IMR-90 (cell line): ENCODE results near the gene ASAP2. TPM values are rescaled to one million over a fixed set of nuclear protein-coding genes. Genes with fewer than 3 reads are reported as not detected.
A peak's percentile ranks its signal among the peaks of the same experiment; 100 is the strongest.
"Not testable (repeated sequence)": the region's sequence is repeated elsewhere in the genome, so short reads cannot be mapped to it uniquely, and the experiment has no call there.

Experiments
- ATAC-seq: fragments of 200-7000 bp; cut with Tn5 transposase; 2 replicates; pipeline ENCODE4 v1.9.1; 2020; ENCODE audit warnings: low read depth, mild to moderate bottlenecking, moderate library complexity
- BruUV-seq: library from RNA; stranded (reverse); fragments of 400-500 nt; replicated peaks from 2 replicates; lab custom pipeline; 2021; lab: Mats Ljungman, UMichigan
- CTCF ChIA-PET: fragments of 300-600 bp; formaldehyde crosslinking; extraction: SDS; loops from one replicate; lab custom pipeline; 2021; ENCODE audit warnings: antibody characterized with exemption; lab: Yijun Ruan, JAX
- POLR2A ChIA-PET: fragments of 300-600 bp; sonication (Branson Sonifier 250); formaldehyde crosslinking; loops from one replicate; lab custom pipeline; 2022; ENCODE audit warnings: antibody characterized with exemption; ENCODE audit not compliant: unreplicated experiment; lab: Charles Lee
- DNase-seq: peaks from one replicate; pipeline ENCODE4 v3.0.0; 2013
- H2AFZ ChIP-seq: replicated peaks from 2 replicates; pipeline ENCODE3; 2013; ENCODE audit warnings: low read length, mild to moderate bottlenecking; ENCODE audit not compliant: poor library complexity
- H2AK5ac ChIP-seq: 2 replicates; pipeline ENCODE4 v1.6.1; 2013; ENCODE audit warnings: low read depth, low read length, inconsistent platforms
- H2AK9ac ChIP-seq: replicated peaks from 2 replicates; pipeline ENCODE3; 2013; ENCODE audit warnings: mild to moderate bottlenecking, low read depth, low read length, moderate library complexity; ENCODE audit not compliant: poor library complexity
- H2BK120ac ChIP-seq: 2 replicates; pipeline ENCODE4 v1.6.1; 2013; ENCODE audit warnings: low read depth, low read length, inconsistent platforms
- H2BK15ac ChIP-seq: 3 replicates; pipeline ENCODE4 v1.6.1; 2013; ENCODE audit warnings: low read depth, low read length, inconsistent platforms
- H2BK20ac ChIP-seq: 2 replicates; pipeline ENCODE4 v1.6.1; 2013; ENCODE audit warnings: low read depth, mild to moderate bottlenecking, inconsistent platforms, low read length, moderate library complexity
- H2BK5ac ChIP-seq: 2 replicates; pipeline ENCODE4 v1.6.1; 2013; ENCODE audit warnings: mild to moderate bottlenecking, low read depth, low read length, inconsistent platforms; ENCODE audit not compliant: poor library complexity, severe bottlenecking
- H3K14ac ChIP-seq: replicated peaks from 2 replicates; pipeline ENCODE4 v1.6.1; 2013; ENCODE audit warnings: low read depth, low read length, inconsistent platforms
- H3K18ac ChIP-seq: 2 replicates; pipeline ENCODE4 v1.6.1; 2013; ENCODE audit warnings: low read depth, low read length, control low read depth
- H3K23ac ChIP-seq: 2 replicates; pipeline ENCODE4 v1.6.1; 2013; ENCODE audit warnings: low read depth, low read length, inconsistent platforms
- H3K27ac ChIP-seq: 2 replicates; pipeline ENCODE4 v1.5.1; 2013; ENCODE audit warnings: mild to moderate bottlenecking, control low read depth, low read length; ENCODE audit not compliant: insufficient read depth
- H3K27me3 ChIP-seq: 2 replicates; pipeline ENCODE4 v1.6.1; 2013; ENCODE audit warnings: low read length; ENCODE audit not compliant: control insufficient read depth, insufficient read depth
- H3K36me3 ChIP-seq: 2 replicates; pipeline ENCODE4 v1.6.1; 2013; ENCODE audit warnings: low read length, mixed read lengths; ENCODE audit not compliant: control insufficient read depth, insufficient read depth
- H3K4ac ChIP-seq: 2 replicates; pipeline ENCODE4 v1.6.1; 2013; ENCODE audit warnings: low read depth, low read length, inconsistent platforms
- H3K4me1 ChIP-seq: 2 replicates; pipeline ENCODE4 v1.6.1; 2013; ENCODE audit warnings: low read length, mixed read lengths; ENCODE audit not compliant: control insufficient read depth, insufficient read depth
- H3K4me2 ChIP-seq: 2 replicates; pipeline ENCODE4 v1.6.1; 2013; ENCODE audit warnings: low read depth, mild to moderate bottlenecking, control low read depth, low read length, moderate library complexity
- H3K4me3 ChIP-seq: 2 replicates; pipeline ENCODE4 v1.5.1; 2013; ENCODE audit warnings: low read depth, mild to moderate bottlenecking, control low read depth, low read length, moderate library complexity; ENCODE audit not compliant: insufficient read depth
- H3K56ac ChIP-seq: 2 replicates; pipeline ENCODE4 v1.6.1; 2013; ENCODE audit warnings: low read length, inconsistent platforms; ENCODE audit not compliant: insufficient read depth; ENCODE audit errors: extremely low read depth
- H3K79me1 ChIP-seq, 2 experiments: 2 replicates each; pipeline ENCODE4 v1.6.1; 2013; ENCODE audit warnings: low read length in 2 of 2, inconsistent platforms in 1 of 2, low read depth in 1 of 2
- H3K9ac ChIP-seq: 2 replicates; pipeline ENCODE4 v1.6.1; 2013; ENCODE audit warnings: low read depth, low read length, control low read depth
- H3K9me1 ChIP-seq: 2 replicates; pipeline ENCODE4 v1.6.1; 2013; ENCODE audit warnings: low read length, inconsistent platforms; ENCODE audit not compliant: insufficient read depth
- H3K9me3 ChIP-seq: 2 replicates; pipeline ENCODE4 v1.6.1; 2013; ENCODE audit warnings: low read length; ENCODE audit not compliant: control insufficient read depth, insufficient read depth
- H4K20me1 ChIP-seq: 2 replicates; pipeline ENCODE4 v1.6.1; 2013; ENCODE audit warnings: low read length, inconsistent platforms; ENCODE audit not compliant: insufficient read depth
- H4K5ac ChIP-seq: 2 replicates; pipeline ENCODE4 v1.6.1; 2013; ENCODE audit warnings: mild to moderate bottlenecking, low read depth, low read length, control low read depth
- H4K8ac ChIP-seq, 2 experiments: 2 replicates each; pipeline ENCODE4 v1.6.1; 2013; ENCODE audit warnings: low read depth in 2 of 2, low read length in 2 of 2, control low read depth in 1 of 2, inconsistent platforms in 1 of 2
- H4K91ac ChIP-seq: 2 replicates; pipeline ENCODE4 v1.6.1; 2013; ENCODE audit warnings: low read depth, low read length, inconsistent platforms; ENCODE audit not compliant: insufficient read depth
- POLR2A ChIP-seq: IDR thresholded peaks from 2 replicates; pipeline ENCODE4 v1.6.1; 2012; ENCODE audit warnings: mild to moderate bottlenecking, low read depth, low read length
- SMC3 ChIP-seq: fragments of 150-350 bp; IDR thresholded peaks from 2 replicates; pipeline ENCODE4 v1.6.1; 2016; ENCODE audit warnings: low read depth, mild to moderate bottlenecking, antibody characterized with exemption, low read length, moderate library complexity
- WGBS, 2 experiments: methylation state at CpG; one replicate each; pipeline versions ENCODE4 v1.1.5 to v1.1.7; 2013; ENCODE audit warnings: missing lambda C conversion rate in 2 of 2; ENCODE audit not compliant: insufficient read length in 1 of 2; ENCODE audit errors: extremely low coverage in 2 of 2; 5-methylcytosine and 5-hydroxymethylcytosine counted together
- dilution Hi-C: fragments of 300-500 bp; cut with HindIII; formaldehyde crosslinking; loops from one replicate; pipeline ENCODE4 v1.14.3; 2018; ENCODE audit warnings: low sequenced_read_pairs; ENCODE audit not compliant: unreplicated experiment
- in situ Hi-C: fragments of 300-500 bp; cut with MboI; formaldehyde crosslinking; loops from 3 replicates; pipeline ENCODE4 v1.14.3; 2019; ENCODE audit warnings: low sequenced_read_pairs, inconsistent platforms, mixed read lengths
- intact Hi-C: fragments of 100-400 bp; cut with micrococcal nuclease; formaldehyde crosslinking; loops from 2 replicates; pipeline ENCODE4 v1.10.0; 2022
- polyA plus RNA-seq, 3 experiments: library from polyadenylated mRNA; depleted of rRNA; stranded (reverse); fragments of >200 nt; gene quantifications; 2 replicates each; pipeline ENCODE4 v1.2.3, GENCODE V29; 2012; ENCODE audit warnings: low replicate concordance in 1 of 3
- total RNA-seq: library from RNA; depleted of rRNA; stranded (reverse); fragments of >200 nt; gene quantifications from 2 replicates; pipeline ENCODE4 v1.2.3, GENCODE V29; 2012

The ASAP2 gene
- total and polyA plus RNA-seq, 2 of the 4 experiments (the other 2 are of a cell fraction): 19.7 to 28.1 TPM

DNA sequence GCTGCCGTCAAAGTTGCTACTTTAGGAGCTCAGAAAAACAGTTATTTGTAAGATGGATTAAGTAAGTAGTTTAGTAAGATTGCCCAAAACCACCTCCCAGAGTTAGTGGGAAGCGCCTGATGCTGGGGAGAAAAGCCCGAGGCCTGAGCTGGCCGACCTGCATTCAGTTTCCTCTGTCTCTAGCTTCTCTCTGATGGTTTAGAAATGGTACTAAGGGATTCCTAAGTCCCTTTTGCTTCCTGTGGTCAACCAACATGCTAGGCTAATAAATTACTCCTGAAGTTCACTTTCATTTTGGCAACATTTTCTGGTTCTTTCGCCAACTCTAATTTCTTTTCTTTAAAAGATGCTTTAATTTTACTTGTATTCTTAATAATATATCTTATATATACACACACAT lies 60.1 kb downstream of the ASAP2 start:
- no peak overlapping the region for H4K5ac ChIP-seq
- H3K4ac ChIP-seq: no peak overlapping the region
- no peak overlapping the region for H3K27ac ChIP-seq
- WGBS, 2 experiments: no CpG with 5 or more reads among the region's 5 CpGs
- H2BK5ac ChIP-seq: no peak overlapping the region
- dilution Hi-C loops: no loop called here
- no peak overlapping the region for H3K4me2 ChIP-seq
- no peak overlapping the region for H3K4me3 ChIP-seq
- H3K27me3 ChIP-seq: no peaks in the 10 kb centered on the region
- peaks cover 14% of the 10 kb centered on the region for H3K9me1 ChIP-seq
- DNase-seq: no peak
- TF ChIP-seq POLR2A (no peak), SMC3 (no peak)
- no peak overlapping the region for H2AK5ac ChIP-seq
- H2BK20ac ChIP-seq: no peak overlapping the region
- no peak for ATAC-seq
- H3K79me1 ChIP-seq: peaks cover 31 to 86% of the 10 kb centered on the region in 2 experiments
- H2BK120ac ChIP-seq: no peak overlapping the region
- H3K56ac ChIP-seq: no peak overlapping the region
- ChIA-PET POLR2A (no interaction called here), CTCF (no interaction called here)
- in situ Hi-C loops: no loop called here
- 0 out of 2 replicates have a peak overlapping the region, but pooled peaks have one; percentile 48 for H3K14ac ChIP-seq
- H2AFZ ChIP-seq: no peak overlapping the region
- no TSS peak for BruUV-seq
- no peak overlapping the region for H3K18ac ChIP-seq
- peaks cover 49% of the 10 kb centered on the region for H4K20me1 ChIP-seq
- no peak overlapping the region for H2AK9ac ChIP-seq
- H3K4me1 ChIP-seq: peaks cover 22% of the 10 kb centered on the region
- H3K36me3 ChIP-seq: no peaks in the 10 kb centered on the region
- intact Hi-C loops: no loop called here
- H3K9ac ChIP-seq: no peak overlapping the region
- no peak overlapping the region for H2BK15ac ChIP-seq
- H3K23ac ChIP-seq: no peak overlapping the region
- H4K8ac ChIP-seq: 0 out of 4 replicates have a peak overlapping the region, but pooled peaks of 1 of the 2 experiments have one; percentile 14
- H4K91ac ChIP-seq: no peak overlapping the region
- H3K9me3 ChIP-seq: no peaks in the 10 kb centered on the region

GRCh38 chr2:9267286-9267685 lies 60.7 kb downstream of the ASAP2 start:
- BruUV-seq: not testable (repeated sequence)
- peaks cover 14% of the 10 kb centered on the region for H3K9me1 ChIP-seq

More at GRCh38 chr2:9267286-9267685, 60.7 kb downstream of the ASAP2 start:
- H2BK15ac ChIP-seq, H3K23ac ChIP-seq, H3K4me3 ChIP-seq, H2BK20ac ChIP-seq, DNase-seq, H3K9ac ChIP-seq, H3K27ac ChIP-seq, ATAC-seq, H3K9me3 ChIP-seq, intact Hi-C loops, H3K27me3 ChIP-seq, H2AFZ ChIP-seq, H3K36me3 ChIP-seq, H3K18ac ChIP-seq, H2AK9ac ChIP-seq, H4K91ac ChIP-seq, H4K5ac ChIP-seq, H3K4ac ChIP-seq, H3K4me2 ChIP-seq, H2BK120ac ChIP-seq, POLR2A ChIA-PET, H3K56ac ChIP-seq, H2AK5ac ChIP-seq, in situ Hi-C loops, H3K14ac ChIP-seq, dilution Hi-C loops, H4K8ac ChIP-seq, H2BK5ac ChIP-seq: not testable (repeated sequence)
- peaks cover 50% of the 10 kb centered on the region for H4K20me1 ChIP-seq
- peaks cover 21% of the 10 kb centered on the region for H3K4me1 ChIP-seq
- H3K79me1 ChIP-seq: peaks cover 32 to 86% of the 10 kb centered on the region in 2 experiments
- CTCF ChIA-PET: interaction anchor here (0.6 kb wide), 1 partner anchor 62 kb away, joined by 3 read pairs; no protein-coding TSS in a partner anchor
- WGBS, 2 experiments: no CpG with 5 or more reads among the region's 3 CpGs
